Loucy (cell line): Measurements from ENCODE around the gene PPP1R12B.
"Not testable (repeated sequence)": the region's sequence is repeated elsewhere in the genome, so short reads cannot be mapped to it uniquely, and the experiment has no call there.

ENCODE experiments used
- H2AFZ ChIP-seq: fragments of 200-600 bp; sonication (generic); 2 replicates; pipeline ENCODE4 v1.6.0; 2016; ENCODE audit warnings: antibody characterized with exemption, mild to moderate bottlenecking, low read length, moderate library complexity
- H3F3A ChIP-seq: fragments of 200-600 bp; 2 replicates; pipeline ENCODE4 v1.6.0; 2016; ENCODE audit warnings: antibody characterized with exemption, low read depth, mild to moderate bottlenecking
- H3K27me3 ChIP-seq: fragments of 200-600 bp; sonication (generic); 2 replicates; pipeline ENCODE4 v1.6.1; 2014; ENCODE audit warnings: low read length, mild to moderate bottlenecking; ENCODE audit not compliant: insufficient read depth, poor library complexity, severe bottlenecking
- H3K36me3 ChIP-seq: fragments of 200-600 bp; sonication (generic); 2 replicates; pipeline ENCODE4 v1.6.1; 2016; ENCODE audit warnings: low read length; ENCODE audit not compliant: insufficient read depth
- H3K4me1 ChIP-seq: fragments of 200-600 bp; sonication (generic); 2 replicates; pipeline ENCODE4 v1.5.1; 2014; ENCODE audit warnings: low read length, mild to moderate bottlenecking; ENCODE audit not compliant: insufficient read depth, poor library complexity, severe bottlenecking
- H3K4me2 ChIP-seq: fragments of 200-600 bp; sonication (generic); 2 replicates; pipeline ENCODE4 v1.6.0; 2014; ENCODE audit warnings: antibody characterized with exemption, low read length, low read depth, mild to moderate bottlenecking; ENCODE audit not compliant: poor library complexity, severe bottlenecking
- H3K4me3 ChIP-seq: fragments of 200-600 bp; sonication (generic); 2 replicates; pipeline ENCODE4 v1.5.1; 2014; ENCODE audit warnings: low read length, mild to moderate bottlenecking, mixed read lengths; ENCODE audit not compliant: poor library complexity, severe bottlenecking
- H3K79me2 ChIP-seq: fragments of 200-600 bp; sonication (generic); 2 replicates; pipeline ENCODE4 v1.6.1; 2014; ENCODE audit warnings: low read length; ENCODE audit not compliant: insufficient read depth
- H3K9ac ChIP-seq: fragments of 200-600 bp; sonication (generic); 2 replicates; pipeline ENCODE4 v1.6.0; 2014; ENCODE audit warnings: mild to moderate bottlenecking, low read depth, low read length, moderate library complexity; ENCODE audit not compliant: poor library complexity, severe bottlenecking
- H3K9me2 ChIP-seq: fragments of 200-600 bp; sonication (generic); replicated peaks from 2 replicates; pipeline ENCODE4 v1.6.1; 2016; ENCODE audit warnings: low read depth, low read length, mixed read lengths
- H3K9me3 ChIP-seq: fragments of 200-600 bp; sonication (generic); 2 replicates; pipeline ENCODE4 v1.6.1; 2014; ENCODE audit warnings: mild to moderate bottlenecking, antibody characterized with exemption, low read length, low read depth; ENCODE audit not compliant: insufficient read depth
- H4K20me1 ChIP-seq: fragments of 200-600 bp; sonication (generic); 2 replicates; pipeline ENCODE4 v1.6.0; 2014; ENCODE audit warnings: antibody characterized with exemption, low read length, mild to moderate bottlenecking; ENCODE audit not compliant: insufficient read depth, poor library complexity, severe bottlenecking
- EZH2phosphoT487 ChIP-seq: fragments of 200-600 bp; IDR thresholded peaks from 2 replicates; pipeline ENCODE4 v1.6.1; 2018; ENCODE audit warnings: antibody characterized with exemption, mild to moderate bottlenecking, moderate library complexity, borderline replicate concordance
- TF ChIP-seq, protein P1 (sequence below): fragments of 200-600 bp; sonication (generic); conservative IDR thresholded peaks from 2 replicates; pipeline ENCODE4 v1.5.1; 2014; ENCODE audit warnings: mild to moderate bottlenecking, antibody characterized with exemption, low read length

The PPP1R12B gene

DNA sequence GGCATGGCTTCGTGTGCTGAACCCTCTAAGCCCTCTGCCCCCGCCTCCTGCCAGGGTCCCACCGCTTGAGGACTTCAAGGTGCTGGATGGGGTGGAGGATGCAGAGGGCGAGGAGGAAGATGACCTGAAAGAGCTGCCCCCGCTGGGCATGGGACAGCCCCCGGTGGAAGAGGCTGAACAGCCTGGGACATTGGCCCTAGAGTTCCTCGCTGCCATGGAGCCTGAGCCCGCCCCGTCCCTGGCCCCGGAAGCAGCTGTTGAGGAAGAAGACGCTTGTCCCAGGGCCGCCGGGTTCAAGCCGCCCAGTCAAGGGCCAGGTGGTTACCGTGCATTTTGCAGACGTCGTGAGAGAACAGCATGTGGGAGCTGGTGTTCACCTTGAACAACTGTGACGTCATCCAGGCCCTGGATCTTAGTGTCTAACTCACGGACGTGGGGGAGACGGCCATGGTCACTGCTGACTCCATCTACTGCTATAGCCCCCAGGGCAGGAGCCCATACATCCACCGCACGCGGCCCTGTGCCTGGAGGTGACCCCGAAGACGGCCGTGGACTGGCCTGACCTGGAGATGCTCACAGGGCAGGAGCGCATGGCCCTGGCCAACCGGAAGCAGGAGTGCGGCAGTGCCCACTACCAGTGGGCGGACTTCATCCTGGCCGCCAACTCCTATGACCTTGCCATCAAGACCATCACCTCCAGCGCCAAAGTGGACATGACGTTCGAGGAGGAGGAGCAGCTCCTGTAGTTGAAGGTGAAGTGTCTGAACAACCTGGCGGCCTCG, 90.1 kb downstream of the PPP1R12B start:
- Histone ChIP-seq H3K36me3 (peaks cover 45% of the 10 kb centered on the region; the same call in 1 of the 2 replicates), H3K9me3 (no peaks in the 10 kb centered on the region), H3K27me3 (no peaks in the 10 kb centered on the region), H3K9me2 (no peaks in the 10 kb centered on the region), H3K4me3 (no peak overlapping the region), H3K79me2 (no peaks in the 10 kb centered on the region), H3K9ac (no peak overlapping the region), H2AFZ (no peak overlapping the region), H3K4me2 (no peak overlapping the region), H4K20me1 (no peaks in the 10 kb centered on the region), H3F3A (no peaks in the 10 kb centered on the region), H3K4me1 (no peaks in the 10 kb centered on the region)
- TF ChIP-seq EZH2phosphoT487 = no peak
- TF ChIP-seq, protein P1, sequence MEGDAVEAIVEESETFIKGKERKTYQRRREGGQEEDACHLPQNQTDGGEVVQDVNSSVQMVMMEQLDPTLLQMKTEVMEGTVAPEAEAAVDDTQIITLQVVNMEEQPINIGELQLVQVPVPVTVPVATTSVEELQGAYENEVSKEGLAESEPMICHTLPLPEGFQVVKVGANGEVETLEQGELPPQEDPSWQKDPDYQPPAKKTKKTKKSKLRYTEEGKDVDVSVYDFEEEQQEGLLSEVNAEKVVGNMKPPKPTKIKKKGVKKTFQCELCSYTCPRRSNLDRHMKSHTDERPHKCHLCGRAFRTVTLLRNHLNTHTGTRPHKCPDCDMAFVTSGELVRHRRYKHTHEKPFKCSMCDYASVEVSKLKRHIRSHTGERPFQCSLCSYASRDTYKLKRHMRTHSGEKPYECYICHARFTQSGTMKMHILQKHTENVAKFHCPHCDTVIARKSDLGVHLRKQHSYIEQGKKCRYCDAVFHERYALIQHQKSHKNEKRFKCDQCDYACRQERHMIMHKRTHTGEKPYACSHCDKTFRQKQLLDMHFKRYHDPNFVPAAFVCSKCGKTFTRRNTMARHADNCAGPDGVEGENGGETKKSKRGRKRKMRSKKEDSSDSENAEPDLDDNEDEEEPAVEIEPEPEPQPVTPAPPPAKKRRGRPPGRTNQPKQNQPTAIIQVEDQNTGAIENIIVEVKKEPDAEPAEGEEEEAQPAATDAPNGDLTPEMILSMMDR = no peak

DNA sequence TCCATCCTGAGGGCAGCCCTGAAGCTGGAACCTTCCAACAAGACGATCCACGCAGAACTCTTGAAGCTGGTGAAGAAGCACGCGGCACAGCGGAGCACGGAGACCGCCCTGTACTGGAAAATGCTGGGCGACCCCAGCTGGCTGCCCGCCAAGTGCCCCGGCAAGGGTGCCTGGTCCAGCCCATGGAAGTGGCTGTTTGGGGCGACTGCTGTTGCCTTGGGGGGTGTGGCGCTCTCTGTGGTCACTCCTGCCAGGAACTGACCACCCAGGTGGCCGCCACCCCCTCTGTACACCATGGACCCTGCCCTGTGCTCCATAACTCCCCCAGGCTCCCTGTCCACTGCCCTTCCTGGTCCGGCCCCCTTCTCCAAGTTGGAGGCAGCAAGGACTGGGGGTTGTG, 90.8 kb downstream of the PPP1R12B start:
- Histone ChIP-seq H2AFZ (no peak overlapping the region), H4K20me1 (no peaks in the 10 kb centered on the region), H3K4me3 (no peak overlapping the region), H3K27me3 (no peaks in the 10 kb centered on the region), H3K9me2 (no peaks in the 10 kb centered on the region), H3K4me1 (no peaks in the 10 kb centered on the region), H3K9me3 (no peaks in the 10 kb centered on the region), H3K9ac (no peak overlapping the region), H3K79me2 (no peaks in the 10 kb centered on the region), H3F3A (no peaks in the 10 kb centered on the region), H3K36me3 (peaks cover 38% of the 10 kb centered on the region; the same call in 1 of the 2 replicates), H3K4me2 (no peak overlapping the region)
- TF ChIP-seq EZH2phosphoT487 = no peak
- TF ChIP-seq, protein P1 = no peak

DNA sequence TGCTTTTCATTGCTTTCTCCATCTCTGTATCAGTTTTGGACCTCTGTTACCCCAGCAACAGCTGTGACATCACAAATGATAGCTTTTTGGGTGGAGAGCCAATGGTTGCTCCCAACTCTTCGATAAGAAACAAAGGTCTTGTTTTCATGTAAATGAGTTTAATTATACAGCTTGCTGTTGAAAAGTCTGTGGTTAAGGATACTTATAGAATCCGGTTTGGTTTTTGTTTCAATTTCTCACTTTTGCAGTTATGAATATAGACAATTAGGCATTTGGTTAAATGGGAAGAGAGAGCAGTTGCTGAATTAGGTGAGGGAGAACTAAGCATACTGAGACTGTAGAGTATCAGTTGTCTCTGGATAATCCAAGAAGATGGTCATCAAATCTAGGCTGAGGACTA, 99.6 kb downstream of the PPP1R12B start:
- H3F3A ChIP-seq, H3K9me2 ChIP-seq, H3K4me1 ChIP-seq, H3K36me3 ChIP-seq, H3K4me2 ChIP-seq, H3K4me3 ChIP-seq, H3K27me3 ChIP-seq, H3K9ac ChIP-seq, H4K20me1 ChIP-seq, H3K9me3 ChIP-seq, H2AFZ ChIP-seq, H3K79me2 ChIP-seq: not testable (repeated sequence)

DNA sequence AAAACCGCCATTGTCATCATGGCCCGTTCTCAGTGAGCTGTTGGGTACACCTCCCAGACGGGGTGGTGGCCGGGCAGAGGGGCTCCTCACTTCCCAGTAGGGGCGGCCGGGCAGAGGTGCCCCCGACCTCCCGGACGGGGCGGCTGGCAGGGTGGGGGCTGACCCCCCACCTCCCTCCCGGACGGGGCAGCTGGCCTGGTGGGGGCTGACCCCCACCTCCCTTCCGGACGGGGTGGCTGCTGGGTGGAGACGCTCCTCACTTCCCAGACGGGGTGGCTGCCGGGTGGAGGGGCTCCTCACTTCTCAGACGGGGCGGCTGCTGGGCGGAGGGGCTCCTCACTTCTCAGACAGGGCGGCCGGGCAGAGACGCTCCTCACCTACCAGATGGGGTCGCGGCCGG, 103.1 kb downstream of the PPP1R12B start:
- H2AFZ ChIP-seq = not testable (repeated sequence)

More for the DNA sequence above, 103.1 kb downstream of the PPP1R12B start:
- H3K27me3 ChIP-seq, H3K4me2 ChIP-seq, H3K79me2 ChIP-seq, H3K9ac ChIP-seq, H3K4me1 ChIP-seq, H4K20me1 ChIP-seq, H3K9me3 ChIP-seq, H3K36me3 ChIP-seq, H3F3A ChIP-seq, H3K9me2 ChIP-seq, H3K4me3 ChIP-seq: not testable (repeated sequence)
